ENCODE results near the gene CCDC121.

- no peak for TF ChIP-seq CTCF (IDR thresholded peaks at IDR 0.05)
- no peak for TF ChIP-seq EZH2 (IDR thresholded peaks at IDR 0.05)
These were observed 32.6 kb upstream of the CCDC121 start for GRCh38 chr2:27661371-27661770.
